Keratinocyte (primary cell): ENCODE measurements around the gene TMEM201.

ENCODE experiments used
- EZH2 ChIP-seq: IDR thresholded peaks from one replicate; pipeline ENCODE4 v1.6.1; 2012; ENCODE audit warnings: inconsistent platforms, mild to moderate bottlenecking, low read length, moderate library complexity
- TF ChIP-seq, protein P1 (sequence below), 3 experiments: IDR thresholded peaks in 1 of 3; conservative IDR thresholded peaks in 1 of 3; optimal IDR thresholded peaks in 1 of 3; 2 replicates in 2 of 3; 3 replicates in 1 of 3; pipeline versions ENCODE3 to v1.5.1; 2011; ENCODE audit warnings: low read length in 3 of 3, mild to moderate bottlenecking in 3 of 3, moderate library complexity in 2 of 3, control low read depth in 1 of 3, inconsistent platforms in 1 of 3; ENCODE audit not compliant: insufficient read depth in 2 of 3; ENCODE audit errors: extremely low read depth in 1 of 3

DNA sequence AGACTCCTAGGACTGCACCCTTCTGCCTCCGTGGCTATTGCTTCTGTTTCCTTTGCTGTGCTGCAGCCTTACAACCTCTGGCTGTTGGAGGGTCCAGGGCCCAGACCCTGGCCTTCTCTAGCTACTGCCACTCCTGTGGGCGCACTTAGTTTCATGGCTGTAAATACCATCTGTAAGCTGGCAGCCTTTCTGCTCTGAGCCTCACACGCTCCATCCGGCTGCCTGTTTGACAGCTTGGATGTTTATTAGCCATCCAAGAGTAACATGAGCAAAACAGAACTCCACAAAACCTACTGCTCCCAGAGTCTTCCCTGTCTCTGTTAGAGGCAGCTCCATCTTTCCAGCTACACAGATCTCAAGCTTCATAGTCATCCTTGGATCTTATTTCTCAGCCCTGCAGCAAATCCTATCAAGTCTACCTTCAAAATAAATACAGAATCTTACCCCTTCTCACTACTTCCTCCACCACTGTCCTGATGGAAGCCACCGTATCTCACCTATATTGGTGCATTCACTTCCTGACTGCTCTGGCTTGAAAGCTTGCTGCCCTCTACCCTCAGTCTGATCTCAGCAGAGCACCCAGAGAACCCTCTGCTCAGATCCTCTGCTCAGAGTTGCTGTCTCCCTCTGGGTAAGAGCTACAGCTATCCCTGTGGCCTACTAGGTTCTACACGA lies 30.3 kb upstream of the TMEM201 start:
- TF ChIP-seq, protein P1, sequence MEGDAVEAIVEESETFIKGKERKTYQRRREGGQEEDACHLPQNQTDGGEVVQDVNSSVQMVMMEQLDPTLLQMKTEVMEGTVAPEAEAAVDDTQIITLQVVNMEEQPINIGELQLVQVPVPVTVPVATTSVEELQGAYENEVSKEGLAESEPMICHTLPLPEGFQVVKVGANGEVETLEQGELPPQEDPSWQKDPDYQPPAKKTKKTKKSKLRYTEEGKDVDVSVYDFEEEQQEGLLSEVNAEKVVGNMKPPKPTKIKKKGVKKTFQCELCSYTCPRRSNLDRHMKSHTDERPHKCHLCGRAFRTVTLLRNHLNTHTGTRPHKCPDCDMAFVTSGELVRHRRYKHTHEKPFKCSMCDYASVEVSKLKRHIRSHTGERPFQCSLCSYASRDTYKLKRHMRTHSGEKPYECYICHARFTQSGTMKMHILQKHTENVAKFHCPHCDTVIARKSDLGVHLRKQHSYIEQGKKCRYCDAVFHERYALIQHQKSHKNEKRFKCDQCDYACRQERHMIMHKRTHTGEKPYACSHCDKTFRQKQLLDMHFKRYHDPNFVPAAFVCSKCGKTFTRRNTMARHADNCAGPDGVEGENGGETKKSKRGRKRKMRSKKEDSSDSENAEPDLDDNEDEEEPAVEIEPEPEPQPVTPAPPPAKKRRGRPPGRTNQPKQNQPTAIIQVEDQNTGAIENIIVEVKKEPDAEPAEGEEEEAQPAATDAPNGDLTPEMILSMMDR (optimal IDR thresholded peaks at IDR 0.05 in 1 of 3, IDR thresholded peaks at IDR 0.05 in 1 of 3, conservative IDR thresholded peaks at IDR 0.05 in 1 of 3; ENCODE audit: extremely low read depth in 1 of 3, insufficient read depth in 2 of 3, low read length in 3 of 3), result no peak
- no peak for TF ChIP-seq EZH2
